ENCODE data around the gene KRTAP5-8.

DNA sequence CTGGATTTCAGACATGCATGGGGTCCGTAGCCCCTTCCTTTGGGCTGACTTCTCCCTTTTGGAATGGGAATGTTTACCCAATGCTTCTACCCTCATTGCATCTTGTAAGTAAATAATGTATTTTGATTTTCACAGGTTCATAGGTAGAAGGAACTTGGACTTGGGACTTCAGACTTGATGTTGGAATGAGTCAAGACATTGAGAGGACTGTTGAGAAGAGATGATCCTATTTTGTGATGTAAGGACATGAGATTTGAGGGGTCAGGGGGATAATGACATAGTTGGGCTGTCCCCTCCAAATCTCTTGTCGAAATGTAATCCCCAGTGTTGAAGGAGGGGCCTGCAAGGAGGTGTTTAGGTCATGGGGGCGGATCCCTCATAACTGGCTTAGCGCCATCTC, 26.6 kb downstream of the KRTAP5-8 start:
- TF ChIP-seq, protein P1, sequence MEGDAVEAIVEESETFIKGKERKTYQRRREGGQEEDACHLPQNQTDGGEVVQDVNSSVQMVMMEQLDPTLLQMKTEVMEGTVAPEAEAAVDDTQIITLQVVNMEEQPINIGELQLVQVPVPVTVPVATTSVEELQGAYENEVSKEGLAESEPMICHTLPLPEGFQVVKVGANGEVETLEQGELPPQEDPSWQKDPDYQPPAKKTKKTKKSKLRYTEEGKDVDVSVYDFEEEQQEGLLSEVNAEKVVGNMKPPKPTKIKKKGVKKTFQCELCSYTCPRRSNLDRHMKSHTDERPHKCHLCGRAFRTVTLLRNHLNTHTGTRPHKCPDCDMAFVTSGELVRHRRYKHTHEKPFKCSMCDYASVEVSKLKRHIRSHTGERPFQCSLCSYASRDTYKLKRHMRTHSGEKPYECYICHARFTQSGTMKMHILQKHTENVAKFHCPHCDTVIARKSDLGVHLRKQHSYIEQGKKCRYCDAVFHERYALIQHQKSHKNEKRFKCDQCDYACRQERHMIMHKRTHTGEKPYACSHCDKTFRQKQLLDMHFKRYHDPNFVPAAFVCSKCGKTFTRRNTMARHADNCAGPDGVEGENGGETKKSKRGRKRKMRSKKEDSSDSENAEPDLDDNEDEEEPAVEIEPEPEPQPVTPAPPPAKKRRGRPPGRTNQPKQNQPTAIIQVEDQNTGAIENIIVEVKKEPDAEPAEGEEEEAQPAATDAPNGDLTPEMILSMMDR (IDR thresholded peaks at IDR 0.05), result no peak
- TF ChIP-seq POLR2AphosphoS5 (IDR thresholded peaks at IDR 0.05) (no peak), POLR2A (IDR thresholded peaks at IDR 0.05) (no peak)
